Measurements from ENCODE around the gene ATPAF1.
"Not testable (repeated sequence)": the region's sequence is repeated elsewhere in the genome, so short reads cannot be mapped to it uniquely, and the experiment has no call there.

The ATPAF1 gene

DNA sequence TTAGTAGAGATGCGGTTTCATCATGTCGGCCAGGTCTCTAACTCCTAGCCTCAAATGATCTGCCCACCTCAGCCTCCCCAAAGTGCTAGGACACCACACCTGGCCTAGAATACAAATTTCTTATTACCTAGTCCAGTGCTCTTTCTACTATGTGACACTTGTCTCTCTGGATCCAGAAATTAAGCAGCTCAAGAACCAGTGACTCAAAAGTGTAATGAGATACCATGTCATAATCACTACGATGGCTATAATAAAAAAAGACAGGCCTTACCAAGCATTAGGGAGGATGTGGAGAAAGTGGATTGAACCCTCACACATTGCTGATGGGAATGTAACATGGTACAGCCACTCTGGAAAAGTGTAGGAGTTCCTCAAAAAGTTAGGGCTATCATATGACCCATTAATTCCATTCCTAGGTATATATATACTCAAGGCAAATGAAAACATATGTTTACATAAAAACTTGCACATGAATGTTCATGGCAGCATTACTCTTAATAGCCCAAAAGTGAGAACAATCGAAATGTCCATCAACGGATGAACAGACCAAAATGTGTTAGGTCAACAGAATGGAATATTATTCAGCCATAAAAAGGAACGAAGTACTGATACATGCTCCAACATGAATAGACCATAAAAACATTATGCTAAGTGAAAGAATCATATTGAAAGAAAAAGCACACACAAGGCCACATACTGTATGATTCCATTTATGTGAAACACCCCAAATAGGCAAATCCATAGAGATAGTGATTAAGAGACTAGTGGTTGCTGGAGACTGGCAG lies 11.8 kb upstream of the ATPAF1 start:
- no peak for DNase-seq

DNA sequence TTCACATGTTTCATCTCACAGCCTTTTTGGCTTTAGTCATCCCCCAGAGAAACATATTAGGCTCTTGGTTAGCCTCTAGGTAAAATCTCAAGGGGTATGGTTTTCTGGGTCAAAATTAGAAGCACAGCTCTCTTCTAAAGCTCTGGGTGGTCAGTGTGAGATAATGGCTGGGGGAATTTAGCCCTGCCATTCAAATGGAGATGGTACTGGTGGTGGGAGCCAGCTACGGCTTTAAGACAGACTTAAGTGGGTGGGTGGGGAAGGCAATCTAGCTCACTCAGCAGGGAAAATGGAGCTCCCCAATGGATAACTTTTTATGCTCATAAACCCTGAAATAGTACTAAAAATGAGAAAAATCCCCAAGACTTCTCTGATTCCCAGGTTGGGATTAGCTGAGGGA lies 9.2 kb upstream of the ATPAF1 start:
- DNase-seq, result no peak

DNA sequence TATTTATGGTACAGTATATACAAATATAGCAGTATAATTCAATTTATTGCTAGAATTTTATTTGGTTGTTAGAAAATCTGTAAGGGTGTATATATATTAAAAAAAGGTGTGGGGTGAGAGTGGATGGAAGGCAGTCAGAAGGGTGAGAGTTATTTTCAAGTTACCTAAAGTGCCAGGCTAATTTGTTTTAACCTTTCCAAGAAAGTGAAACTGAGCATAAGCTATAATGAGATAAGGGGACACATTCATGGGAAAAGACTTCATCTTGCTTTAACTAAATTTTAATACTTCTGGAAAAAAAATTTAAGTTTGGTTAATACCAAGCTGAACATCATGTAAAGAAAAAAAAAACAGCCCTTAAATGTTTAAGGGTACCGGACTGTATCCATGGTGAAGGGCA lies 8.4 kb upstream of the ATPAF1 start:
- no peak for DNase-seq

DNA sequence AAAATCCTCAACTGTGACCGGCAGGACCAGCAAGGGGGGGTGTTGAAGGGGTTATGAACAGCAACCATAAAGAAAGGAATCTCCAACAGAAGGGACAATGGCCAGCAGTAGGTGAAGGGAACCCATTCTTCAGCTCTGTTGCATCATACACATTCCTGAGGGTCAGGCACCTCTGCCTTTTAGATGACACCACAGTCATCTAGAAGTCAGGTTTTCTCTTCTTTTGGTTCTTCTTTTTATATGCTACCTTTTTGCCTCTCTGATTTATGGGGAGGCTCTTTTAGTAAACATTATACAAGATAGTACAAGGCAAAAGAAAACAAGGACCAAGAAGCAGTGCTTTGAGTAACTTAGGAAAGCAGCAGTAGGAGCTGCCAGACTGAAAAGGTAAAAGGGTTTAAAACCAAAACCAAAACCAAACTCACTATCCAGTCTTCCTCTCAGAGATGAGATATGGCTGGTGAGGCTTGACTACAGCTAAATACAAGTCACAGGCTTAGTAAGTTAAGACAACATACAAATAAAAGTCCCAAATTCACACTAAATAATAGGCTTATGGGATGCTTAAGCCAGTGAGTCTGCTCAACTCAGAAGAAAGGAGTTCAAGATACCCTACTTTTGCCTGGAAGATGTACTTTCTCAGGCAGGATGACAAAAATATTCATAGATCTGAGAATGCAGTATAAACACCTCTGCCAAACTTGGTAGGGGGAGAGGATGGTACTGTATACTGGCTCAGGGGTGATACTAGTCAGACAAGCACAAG lies 7.6 kb upstream of the ATPAF1 start:
- DNase-seq, result no peak

DNA sequence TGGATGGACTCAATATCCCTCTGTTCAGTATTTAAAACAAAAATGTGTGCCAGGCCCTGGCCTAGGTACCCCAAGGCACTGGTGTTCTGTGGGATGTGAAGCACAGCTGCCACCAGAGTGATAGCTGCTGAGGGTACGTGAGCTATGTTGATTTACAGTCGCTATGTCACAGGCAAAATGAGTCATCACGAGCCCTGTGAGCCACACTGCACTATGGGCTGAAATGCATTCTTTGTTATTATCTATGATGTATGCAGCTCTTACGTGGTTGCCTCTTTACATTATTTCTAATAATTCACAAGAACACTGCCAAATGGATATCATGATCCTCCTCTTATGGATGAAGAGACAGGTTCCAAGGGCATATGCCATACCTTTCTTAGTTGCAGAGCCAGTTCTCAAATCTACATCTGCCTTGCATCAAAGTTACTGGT lies 5.6 kb upstream of the ATPAF1 start:
- no peak for DNase-seq

DNA sequence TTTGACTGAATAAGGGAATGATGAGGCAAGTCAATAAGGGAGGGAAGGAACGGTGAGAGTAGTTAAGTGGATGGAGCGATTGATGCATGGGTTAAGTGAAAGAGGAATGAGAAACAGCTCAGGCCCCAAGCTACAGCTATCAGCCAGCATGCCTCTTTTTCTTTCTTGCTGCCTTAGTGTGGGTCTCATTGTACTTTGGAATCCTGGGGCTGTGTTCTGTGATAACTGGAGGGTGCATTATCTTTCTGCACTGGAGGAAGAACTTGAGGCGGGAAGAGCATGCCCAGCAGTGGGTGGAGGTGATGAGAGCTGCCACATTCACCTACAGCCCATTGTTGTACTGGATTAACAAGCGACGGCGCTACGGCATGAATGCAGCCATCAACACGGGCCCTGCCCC lies 4.5 kb upstream of the ATPAF1 start:
- DNase-seq, result no peak

DNA sequence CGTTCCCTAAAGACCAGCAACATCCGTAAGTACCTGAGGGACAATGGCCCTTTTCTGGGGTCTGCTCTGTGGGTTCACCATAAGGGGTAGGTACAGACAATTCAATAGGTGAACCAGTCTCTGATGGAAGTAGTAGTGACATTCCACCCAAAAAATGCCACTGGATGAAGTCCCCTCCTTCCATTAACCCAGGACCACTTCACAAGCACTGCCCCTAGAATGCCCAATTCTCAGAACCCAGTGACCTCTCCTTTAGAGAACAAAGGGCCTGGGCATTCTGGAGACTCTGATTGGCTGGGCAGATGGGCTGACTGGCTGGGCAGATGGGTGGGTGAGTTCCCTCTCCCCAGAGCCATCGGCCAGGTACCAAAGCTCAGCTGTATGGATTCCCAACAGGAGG lies 3.4 kb upstream of the ATPAF1 start, which contains the start of gene TEX38:
Gene TEX38, plus strand, starts transcription at position 301 of the 400 bp plus-strand sequence. Its CDS starts 81 bp downstream, at position 382.
- no peak for DNase-seq

DNA sequence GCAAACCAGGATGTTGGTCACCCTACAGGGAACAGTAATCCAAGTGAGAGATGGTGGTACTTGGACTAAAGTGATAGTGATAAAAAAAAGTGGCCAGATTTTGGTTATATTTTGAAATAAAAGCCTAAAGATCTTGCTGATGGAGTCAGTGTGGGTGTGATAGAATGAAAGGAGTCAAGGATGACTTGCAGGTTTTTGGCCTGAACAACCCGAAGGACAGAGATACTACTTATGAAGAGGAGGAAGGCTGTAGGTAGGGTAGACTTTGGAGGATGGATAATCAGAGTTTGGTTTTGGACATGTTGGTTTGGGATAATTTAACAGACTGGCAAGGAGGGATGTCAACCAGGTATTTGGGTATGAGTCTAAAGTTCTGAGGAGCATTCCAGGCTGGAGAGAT lies 2.0 kb upstream of the ATPAF1 start:
- DNase-seq, result no peak

DNA sequence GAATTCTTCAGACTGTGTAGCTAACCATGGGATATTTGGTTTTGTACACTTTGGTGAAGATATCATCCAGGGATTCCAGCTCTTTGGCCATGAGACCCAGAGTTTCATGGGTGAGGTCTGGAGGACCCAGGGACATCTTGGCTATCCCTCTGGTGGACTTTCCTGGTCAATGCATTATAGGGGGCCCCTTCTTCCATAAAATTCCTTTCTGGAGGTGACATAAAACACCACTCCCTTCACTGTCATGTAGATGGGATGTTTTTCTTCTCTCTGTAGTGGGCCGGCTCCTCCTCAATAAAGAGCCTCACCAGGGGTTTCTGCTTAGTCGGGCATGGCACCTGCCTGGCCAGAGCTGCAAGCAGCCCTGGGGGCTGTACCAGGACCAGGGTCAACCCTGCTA lies 2.2 kb downstream of the ATPAF1 start:
- DNase-seq, result no peak

DNA sequence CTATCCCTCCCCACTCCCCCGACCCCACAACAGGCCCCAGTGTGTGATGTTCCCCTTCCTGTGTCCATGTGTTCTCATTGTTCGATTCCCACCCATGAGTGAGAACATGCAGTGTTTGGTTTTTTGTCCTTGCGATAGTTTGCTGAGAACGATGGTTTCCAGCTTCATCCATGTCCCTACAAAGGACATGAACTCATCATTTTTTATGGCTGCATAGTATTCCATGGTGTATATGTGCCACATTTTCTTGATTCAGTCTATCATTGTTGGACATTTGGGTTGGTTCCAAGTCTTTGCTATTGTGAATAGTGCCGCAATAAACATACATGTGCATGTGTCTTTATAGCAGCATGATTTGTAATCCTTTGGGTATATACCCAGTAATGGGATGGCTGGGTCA lies 5.2 kb downstream of the ATPAF1 start:
- not testable (repeated sequence) for DNase-seq

DNA sequence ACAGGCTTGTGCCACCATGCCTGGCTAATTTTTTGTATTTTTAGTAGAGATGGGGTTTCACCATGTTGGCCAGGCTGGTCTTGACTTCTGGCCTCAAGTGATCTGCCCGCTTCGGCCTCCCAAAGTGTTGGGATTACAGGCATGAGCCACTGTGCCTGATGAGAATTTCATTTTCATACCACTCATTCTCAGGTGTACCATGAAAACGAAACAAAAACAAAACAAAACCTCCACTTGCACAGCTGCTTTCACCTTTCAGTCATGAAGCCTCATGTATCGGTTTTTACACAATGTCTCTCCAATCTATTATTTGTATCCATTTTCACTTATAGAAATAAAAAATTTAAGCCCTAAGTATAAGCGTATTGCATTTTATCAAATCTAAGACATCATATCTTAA lies 8.0 kb downstream of the ATPAF1 start:
- DNase-seq, result not testable (repeated sequence)

DNA sequence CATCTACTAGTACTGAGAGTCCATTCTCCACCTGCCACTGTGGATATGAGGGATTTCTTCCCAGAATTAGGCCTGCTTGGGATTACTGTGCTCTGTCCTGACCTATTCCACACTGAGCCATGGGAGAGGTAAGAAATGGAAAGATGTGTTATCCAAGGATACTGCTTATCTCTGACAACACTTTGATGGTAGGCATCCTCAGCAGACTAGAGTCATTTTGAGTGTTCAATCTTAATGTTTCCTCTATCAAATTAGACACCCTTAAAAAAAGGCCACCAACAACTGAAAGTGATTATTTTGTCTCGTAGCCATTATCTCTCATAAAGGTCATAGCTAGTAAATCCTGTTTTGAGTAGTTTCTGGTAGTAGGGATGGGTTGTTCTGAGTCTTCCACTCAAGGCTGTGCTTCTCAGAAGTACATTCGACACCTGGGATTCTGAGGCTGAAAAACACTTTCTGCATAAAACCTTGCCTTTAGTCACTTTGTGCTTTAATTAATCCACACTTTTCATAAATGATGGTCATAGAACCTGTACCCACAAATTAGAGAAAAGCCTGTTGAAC lies 8.8 kb downstream of the ATPAF1 start:
- DNase-seq, result no peak

DNA sequence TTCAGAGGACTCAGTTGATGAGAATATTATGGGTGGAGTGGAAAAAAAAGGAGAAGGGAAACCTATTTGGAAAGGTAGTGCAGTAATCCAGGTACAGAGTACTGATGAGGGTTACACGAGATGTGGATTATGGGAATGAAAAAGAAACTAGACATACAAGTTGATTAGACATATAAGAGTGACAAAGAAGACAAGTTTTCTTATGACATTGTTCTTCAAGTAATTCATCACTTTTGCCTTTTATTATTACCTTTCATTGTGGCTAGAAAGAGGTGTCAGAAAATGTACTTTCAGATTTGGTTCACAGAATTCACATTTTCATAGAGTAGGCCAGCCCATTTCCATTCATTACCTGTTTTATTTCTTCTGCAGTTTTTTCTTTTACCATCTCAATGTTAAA lies 10.4 kb downstream of the ATPAF1 start:
- no peak for DNase-seq

DNA sequence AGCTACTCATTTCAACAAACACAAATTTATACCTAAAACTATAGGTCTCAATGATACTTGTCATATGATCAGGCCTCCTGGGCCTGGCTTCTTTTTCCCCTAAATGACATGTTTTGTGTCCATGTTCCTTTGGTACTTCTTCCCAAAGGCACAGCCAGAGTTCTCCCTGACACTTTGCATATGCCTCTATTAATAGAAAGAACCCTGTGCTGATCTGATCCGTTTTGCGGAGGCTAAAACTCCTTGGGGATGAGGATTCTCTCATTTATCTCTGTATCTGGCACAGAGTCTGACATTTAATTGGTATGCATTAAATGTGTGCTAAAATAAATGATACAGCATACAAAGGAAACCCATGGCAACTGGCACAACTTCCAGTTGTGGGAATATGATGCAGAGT lies 11.5 kb downstream of the ATPAF1 start:
- DNase-seq, result no peak

DNA sequence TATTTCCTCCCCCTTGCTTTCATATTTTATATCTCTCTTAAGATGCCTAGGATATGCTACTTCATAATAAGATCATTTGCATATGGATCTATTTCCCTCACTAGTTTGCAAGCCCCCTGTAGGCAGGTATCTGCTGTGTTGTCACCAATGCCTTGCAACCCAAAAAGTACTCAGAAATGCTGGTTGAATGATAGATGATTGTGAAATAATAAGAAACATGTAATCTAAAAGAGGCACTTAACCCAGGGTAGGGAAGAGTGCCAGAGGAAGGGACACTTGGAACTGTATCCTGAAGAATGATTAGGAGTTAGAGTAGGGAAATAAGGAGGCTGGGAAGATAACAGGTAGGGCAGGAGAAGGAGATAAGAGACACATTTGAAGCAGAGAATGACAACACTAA lies 12.3 kb downstream of the ATPAF1 start:
- no peak for DNase-seq

DNA sequence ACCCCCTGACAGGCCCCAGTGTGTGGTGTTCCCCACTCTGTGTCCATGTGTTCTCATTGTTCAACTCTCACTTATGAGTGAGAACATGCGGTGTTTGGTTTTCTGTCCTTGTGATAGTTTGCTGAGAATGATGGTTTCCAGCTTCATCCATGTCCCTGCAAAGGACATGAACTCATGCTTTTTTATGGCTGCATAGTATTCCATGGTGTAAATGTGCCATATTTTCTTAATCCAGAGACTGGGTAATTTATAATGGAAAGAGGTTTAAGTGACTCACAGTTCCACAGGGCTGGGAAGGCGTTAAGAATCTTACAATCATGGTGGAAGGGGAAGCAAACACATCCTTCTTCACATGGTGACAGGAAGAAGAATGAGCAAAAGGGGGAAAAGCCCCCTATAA lies 13.5 kb downstream of the ATPAF1 start:
- not testable (repeated sequence) for DNase-seq

DNA sequence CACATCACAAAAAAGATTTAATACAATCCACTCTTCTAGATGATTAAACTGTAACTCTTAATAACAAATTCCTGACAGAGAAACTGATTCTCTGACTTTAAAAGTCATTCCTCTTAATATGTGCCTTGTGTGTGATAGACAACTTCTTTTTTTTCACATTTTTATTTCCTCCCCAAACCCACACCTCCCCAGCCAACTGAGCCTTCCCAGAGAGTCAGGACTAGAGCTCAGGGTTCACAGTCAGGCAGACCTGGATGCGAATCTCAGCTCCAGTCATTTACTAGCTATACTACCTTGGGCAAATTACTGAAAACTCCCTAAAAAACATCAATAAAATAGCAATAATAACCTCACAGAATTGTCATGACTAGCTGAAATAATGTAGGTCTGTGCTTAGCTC lies 14.2 kb downstream of the ATPAF1 start:
- DNase-seq, result no peak

DNA sequence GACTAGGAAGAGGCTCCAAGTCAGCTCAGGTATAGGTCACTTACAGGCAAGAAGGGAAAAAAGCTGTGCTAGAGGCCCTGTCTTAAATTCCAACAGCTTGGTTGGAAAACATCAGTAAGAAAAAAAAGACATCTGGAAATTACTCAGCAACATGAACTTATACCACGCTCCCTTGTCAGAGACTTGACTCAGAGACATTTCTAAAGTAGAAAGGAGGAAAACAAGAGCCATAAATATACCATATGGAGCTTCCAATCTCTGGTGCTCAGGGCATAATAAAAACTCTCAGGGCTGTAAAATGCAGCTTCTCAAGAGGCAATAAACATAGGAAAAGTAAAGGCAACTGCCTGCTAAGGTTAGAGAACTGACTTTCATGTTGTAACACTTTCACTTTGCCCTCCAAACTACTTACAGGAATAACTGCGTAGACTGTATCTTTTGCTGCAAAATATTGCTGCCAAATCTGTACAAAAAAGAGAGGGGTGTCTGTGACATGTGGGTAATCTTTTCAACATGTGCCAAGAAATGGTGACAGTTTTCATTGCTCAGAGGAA lies 14.7 kb downstream of the ATPAF1 start:
- no peak for DNase-seq

DNA sequence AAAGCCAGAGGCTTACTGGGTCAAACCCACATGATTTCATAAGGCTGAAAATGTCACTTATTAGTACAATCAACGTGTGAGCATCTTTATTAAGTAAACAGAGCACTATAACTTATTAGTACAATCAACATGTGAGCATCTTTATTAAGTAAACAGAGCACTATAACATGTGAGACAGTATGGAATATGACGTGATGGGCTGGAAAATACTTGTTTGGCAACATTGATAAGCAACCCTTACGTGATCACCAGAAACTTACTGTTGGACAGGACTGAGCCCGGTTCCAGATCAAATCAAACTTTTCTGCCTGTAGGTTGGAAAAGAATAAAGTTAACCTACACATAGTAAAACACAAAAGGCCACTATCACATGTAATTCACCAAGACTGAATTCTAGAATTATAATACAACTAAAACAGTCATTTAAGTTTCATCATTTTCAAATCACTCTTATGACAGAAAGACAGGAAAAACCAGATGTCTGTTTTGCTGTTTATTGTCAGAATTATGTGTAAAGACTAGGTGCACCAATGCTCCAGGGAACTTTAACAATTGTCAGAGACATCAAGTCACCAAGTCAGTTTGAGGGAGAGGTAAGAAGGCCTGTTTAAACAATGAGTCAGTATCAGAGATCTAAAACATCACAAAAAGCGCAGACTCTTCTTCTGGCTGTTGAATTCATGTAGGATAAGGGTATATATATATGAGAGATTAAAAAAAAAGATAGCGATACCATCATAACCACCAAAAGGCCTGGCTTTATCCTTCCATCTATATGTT lies 15.7 kb downstream of the ATPAF1 start:
- DNase-seq, result no peak

DNA sequence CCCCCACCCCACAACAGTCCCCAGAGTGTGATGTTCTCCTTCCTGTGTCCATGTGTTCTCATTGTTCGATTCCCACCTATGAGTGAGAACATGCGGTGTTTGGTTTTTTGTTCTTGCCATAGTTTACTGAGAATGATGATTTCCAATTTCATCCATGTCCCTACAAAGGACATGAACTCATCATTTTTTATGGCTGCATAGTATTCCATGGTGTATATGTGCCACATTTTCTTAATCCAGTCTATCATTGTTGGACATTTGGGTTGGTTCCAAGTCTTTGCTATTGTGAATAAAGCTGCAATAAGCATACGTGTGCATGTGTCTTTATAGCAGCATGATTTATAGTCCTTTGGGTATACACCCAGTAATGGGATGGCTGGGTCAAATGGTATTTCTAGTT lies 17.0 kb downstream of the ATPAF1 start:
- not testable (repeated sequence) for DNase-seq

DNA sequence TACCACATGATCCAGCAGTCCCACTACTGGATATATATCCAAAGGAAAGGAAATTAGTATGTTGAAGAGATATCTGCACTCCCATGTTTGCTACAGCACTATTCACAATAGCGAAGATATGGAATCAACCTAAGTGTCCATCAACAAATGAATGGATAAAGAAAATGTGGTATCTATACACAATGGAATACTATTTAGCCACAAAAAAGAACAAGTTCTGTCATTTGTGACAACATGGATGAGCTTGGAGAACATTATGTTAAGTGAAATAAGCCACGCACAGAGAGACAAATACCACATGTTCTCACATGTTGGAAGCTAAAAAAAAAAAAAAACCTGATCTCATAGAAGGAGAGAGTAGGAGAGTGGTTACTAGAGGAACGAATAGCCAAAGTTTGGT lies 17.7 kb downstream of the ATPAF1 start:
- no peak for DNase-seq

DNA sequence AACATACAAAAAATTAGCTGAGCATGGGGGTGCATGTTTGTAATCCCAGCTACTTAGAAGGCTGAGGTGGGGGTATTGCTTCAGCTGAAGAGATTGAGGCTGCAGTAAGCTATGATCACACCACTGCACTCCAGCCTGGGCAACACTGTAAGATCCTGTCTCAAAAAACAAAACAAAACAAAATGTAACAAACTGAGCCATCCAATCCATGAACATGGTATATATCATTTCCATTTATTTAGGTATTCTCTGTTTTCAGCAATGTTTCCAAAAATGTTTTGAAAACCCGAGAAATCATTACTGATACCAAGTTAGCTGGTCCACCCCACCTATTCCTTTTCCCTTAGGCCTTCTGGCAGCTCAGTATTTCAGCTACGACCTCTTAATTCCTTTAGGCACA lies 18.4 kb downstream of the ATPAF1 start:
- no peak for DNase-seq

DNA sequence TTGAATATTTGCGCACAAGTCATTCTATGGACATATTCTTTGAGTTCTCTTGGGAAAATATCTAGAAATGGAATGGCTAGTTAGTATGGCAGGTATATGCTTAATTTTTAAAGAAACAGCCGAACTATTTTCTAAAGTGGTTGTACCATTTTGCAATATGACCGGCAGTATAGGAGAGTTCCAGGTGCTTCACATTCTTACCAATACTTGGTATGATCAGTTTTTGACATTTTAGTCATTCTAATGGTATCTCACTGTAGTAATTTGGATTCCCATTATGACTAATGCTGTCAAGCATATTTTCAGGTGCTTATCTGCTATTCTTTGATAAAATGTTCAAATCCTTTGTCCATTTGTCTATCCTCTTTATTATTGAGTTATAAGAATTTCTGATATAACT lies 20.6 kb downstream of the ATPAF1 start:
- DNase-seq, result no peak
